GM12878 (cell line): Measurements from ENCODE around the gene TMIGD2. TPM values are rescaled to one million over a fixed set of nuclear protein-coding genes. Genes with fewer than 3 reads are reported as not detected.

Experiments
- ATAC-seq: fragments of 200-7000 bp; cut with Tn5 transposase; 3 replicates; pipeline ENCODE4 v1.9.1; 2020; ENCODE audit warnings: mild to moderate bottlenecking, moderate library complexity
- BruUV-seq: library from RNA; stranded (reverse); fragments of 400-500 nt; replicated peaks from 2 replicates; lab custom pipeline; 2021; lab: Mats Ljungman, UMichigan
- CTCF ChIA-PET: fragments of 300-600 bp; sonication (Branson Sonifier 250); formaldehyde crosslinking; extraction: SDS; loops from one replicate; lab custom pipeline; 2021; ENCODE audit warnings: inconsistent platforms; lab: Yijun Ruan, JAX
- POLR2A ChIA-PET: fragments of 350-600 bp; formaldehyde crosslinking; extraction: SDS; loops from one replicate; lab custom pipeline; 2021; ENCODE audit warnings: inconsistent platforms; lab: Charles Lee
- RAD21 ChIA-PET: fragments of 300-600 bp; sonication (Branson Sonifier 250); formaldehyde crosslinking; loops from one replicate; lab custom pipeline; 2023; ENCODE audit warnings: antibody characterized with exemption; ENCODE audit not compliant: unreplicated experiment; lab: Charles Lee
- SMC1A ChIA-PET: fragments of 300-600 bp; sonication (Branson Sonifier 250); formaldehyde crosslinking; loops from one replicate; lab custom pipeline; 2023; ENCODE audit not compliant: unreplicated experiment, uncharacterized antibody; lab: Charles Lee
- DNase-seq: peaks from one replicate; pipeline ENCODE4 v3.0.0-alpha.2; 2011; ENCODE audit warnings: low read depth, low spot score
- FAIRE-seq: peaks from 3 replicates; lab custom pipeline; 2011; peaks lifted over from hg19 to GRCh38; lab: Jason Lieb, UNC
- H2AFZ ChIP-seq: 2 replicates; pipeline ENCODE4 v1.6.0; 2011; ENCODE audit warnings: low read depth, low read length, control low read depth; ENCODE audit not compliant: control insufficient read depth
- H3K27ac ChIP-seq: 2 replicates; pipeline ENCODE4 v1.5.1; 2011; ENCODE audit warnings: control low read depth; ENCODE audit not compliant: control insufficient read depth, insufficient read depth
- H3K27me3 ChIP-seq, 2 experiments: replicated peaks in 1 of 2; 2 replicates each; pipeline versions ENCODE4 v1.6.0 to v1.6.1; 2011; ENCODE audit warnings: low read length in 1 of 2; ENCODE audit not compliant: control insufficient read depth in 2 of 2, insufficient read depth in 2 of 2
- H3K36me3 ChIP-seq, 2 experiments: 2 replicates each; pipeline ENCODE4 v1.5.1; 2011; ENCODE audit warnings: low read length in 1 of 2; ENCODE audit not compliant: control insufficient read depth in 2 of 2, insufficient read depth in 2 of 2
- H3K4me1 ChIP-seq: 2 replicates; pipeline ENCODE4 v1.6.1; 2011; ENCODE audit warnings: mild to moderate bottlenecking, low read length, moderate library complexity, mixed read lengths; ENCODE audit not compliant: control insufficient read depth, insufficient read depth
- H3K4me2 ChIP-seq: 2 replicates; pipeline ENCODE4 v1.6.0; 2011; ENCODE audit warnings: control low read depth; ENCODE audit not compliant: control insufficient read depth, insufficient read depth
- H3K4me3 ChIP-seq: fragments of 200-600 bp; sonication (generic); 2 replicates; pipeline ENCODE4 v1.5.1; 2016
- H3K79me2 ChIP-seq: 2 replicates; pipeline ENCODE4 v1.6.0; 2011; ENCODE audit warnings: low read length; ENCODE audit not compliant: control insufficient read depth, insufficient read depth
- H3K9ac ChIP-seq: 2 replicates; pipeline ENCODE4 v1.8.0; 2011; ENCODE audit warnings: low read length, control low read depth, mixed read lengths; ENCODE audit not compliant: control insufficient read depth, insufficient read depth
- H3K9me3 ChIP-seq: replicated peaks from 3 replicates; pipeline ENCODE4 v1.5.1; 2011; ENCODE audit warnings: mild to moderate bottlenecking, low read length; ENCODE audit not compliant: control insufficient read depth, insufficient read depth
- H4K20me1 ChIP-seq: 2 replicates; pipeline ENCODE4 v1.6.0; 2011; ENCODE audit not compliant: control insufficient read depth, insufficient read depth
- BACH1 ChIP-seq: fragments of 450-650 bp; IDR thresholded peaks from 2 replicates; pipeline ENCODE4 v1.6.1; 2017; ENCODE audit warnings: mild to moderate bottlenecking, borderline replicate concordance
- BCL3 ChIP-seq: IDR thresholded peaks from 2 replicates; pipeline ENCODE4 v1.6.1; 2011; ENCODE audit warnings: borderline replicate concordance, low read depth, mild to moderate bottlenecking, moderate library complexity, low read length; ENCODE audit not compliant: insufficient read depth, poor library complexity, severe bottlenecking
- BMI1 ChIP-seq: fragments of 450-650 bp; IDR thresholded peaks from 2 replicates; pipeline ENCODE4 v1.6.1; 2016; ENCODE audit warnings: mild to moderate bottlenecking, moderate library complexity, borderline replicate concordance
- CREM ChIP-seq: IDR thresholded peaks from 2 replicates; pipeline ENCODE4 v1.6.1; 2014; ENCODE audit warnings: antibody characterized with exemption, low read depth
- E2F8 ChIP-seq: fragments of 450-650 bp; IDR thresholded peaks from 2 replicates; pipeline ENCODE4 v1.6.1; 2018; ENCODE audit warnings: mild to moderate bottlenecking, low read depth, moderate library complexity; ENCODE audit not compliant: partially characterized antibody
- HCFC1 ChIP-seq: fragments of 150-350 bp; IDR thresholded peaks from 2 replicates; pipeline ENCODE4 v1.6.1; 2014; ENCODE audit warnings: low read length
- MAX ChIP-seq: IDR thresholded peaks from 2 replicates; pipeline ENCODE4 v1.6.1; 2012; ENCODE audit warnings: low read depth, low read length, improper control_type of control experiment
- PAX8 ChIP-seq: fragments of 450-650 bp; IDR thresholded peaks from 2 replicates; pipeline ENCODE4 v1.6.1; 2017; ENCODE audit warnings: mild to moderate bottlenecking, moderate library complexity
- POLR2AphosphoS5 ChIP-seq: IDR thresholded peaks from 2 replicates; pipeline ENCODE4 v1.6.1; 2011; ENCODE audit warnings: mild to moderate bottlenecking, low read length, inconsistent platforms
- RELB ChIP-seq: fragments of 450-650 bp; IDR thresholded peaks from 2 replicates; pipeline ENCODE4 v1.6.1; 2017; ENCODE audit warnings: low read depth, mild to moderate bottlenecking, moderate library complexity
- SRF ChIP-seq, 2 experiments: IDR thresholded peaks; 2 replicates each; pipeline ENCODE4 v1.6.1; 2011; ENCODE audit warnings: low read depth in 2 of 2, low read length in 2 of 2, mild to moderate bottlenecking in 1 of 2, moderate library complexity in 1 of 2
- TARDBP ChIP-seq: IDR thresholded peaks from 2 replicates; pipeline ENCODE4 v1.6.1; 2016; ENCODE audit warnings: borderline replicate concordance
- ZBTB33 ChIP-seq: fragments of 450-650 bp; IDR thresholded peaks from 2 replicates; pipeline ENCODE4 v1.6.1; 2017; ENCODE audit warnings: mild to moderate bottlenecking
- ZNF217 ChIP-seq: fragments of 450-650 bp; IDR thresholded peaks from 2 replicates; pipeline ENCODE4 v1.6.1; 2017; ENCODE audit warnings: antibody characterized with exemption, mild to moderate bottlenecking
- ZNF384 ChIP-seq: IDR thresholded peaks from 2 replicates; pipeline ENCODE4 v1.6.1; 2012; ENCODE audit warnings: low read depth, mild to moderate bottlenecking, low read length, improper control_type of control experiment, borderline replicate concordance
- WGBS: methylation state at CpG from one replicate; pipeline ENCODE4 v1.1.6; 2016; ENCODE audit warnings: low lambda C conversion rate; ENCODE audit not compliant: insufficient replicate concordance, insufficient coverage; ENCODE audit errors: missing lambda C conversion rate; 5-methylcytosine and 5-hydroxymethylcytosine counted together
- in situ Hi-C: fragments of 300-500 bp; cut with MboI; formaldehyde crosslinking; loops from 9 replicates; pipeline ENCODE4 v1.14.3; 2018; ENCODE audit warnings: mixed read lengths
- intact Hi-C: fragments of 100-400 bp; cut with micrococcal nuclease; formaldehyde crosslinking; loops from one replicate; pipeline ENCODE4 v1.14.2; 2022; ENCODE audit not compliant: unreplicated experiment
- polyA plus RNA-seq, 11 experiments: library from polyadenylated mRNA; depleted of rRNA in 4 of 11; unstranded in 6 of 11; stranded (reverse) in 5 of 11; fragments of >200 nt; fragmentation: Nextera tagmentation in 4 of 11; fragmentation: Illumina TruSeq in 1 of 11; extraction: Ambion mirVana in 4 of 11; extraction: Trizol in 1 of 11; gene quantifications; 1 replicate in 1 of 11; 2 replicates in 10 of 11; pipeline versions ENCODE4 v1.2.1 to v1.2.3, GENCODE V29; 2011 to 2016; ENCODE audit warnings: inconsistent platforms in 2 of 11, missing spikeins in 2 of 11, low read depth in 1 of 11
- total RNA-seq, 4 experiments: library from RNA; depleted of rRNA in 3 of 4; stranded (reverse); fragments of >200 nt in 3 of 4; fragmentation: Illumina TruSeq in 1 of 4; extraction: Trizol in 1 of 4; gene quantifications; 2 replicates each; pipeline versions ENCODE4 v1.2.1 to v1.2.3, GENCODE V29; 2013 to 2021

The TMIGD2 gene
- total and polyA plus RNA-seq, 10 of the 15 experiments (the other 5 are each of a cell fraction or from before 2014, with no cell fraction given) = 0.09 to 0.40 (median 0.14) TPM; not detected in 5

GRCh38 chr19:4334929-4335570 is 32.9 kb upstream of the TMIGD2 start:
- SMC1A ChIA-PET = no interaction called here
- DNase-seq = no peak
- no peak for TF ChIP-seq ZNF384
- no peak for TF ChIP-seq HCFC1
- TF ChIP-seq ZBTB33 = no peak
- no peak for TF ChIP-seq PAX8
- no peak for TF ChIP-seq RELB
- TF ChIP-seq ZNF217 = no peak
- TF ChIP-seq TARDBP = no peak
- TF ChIP-seq E2F8 = no peak
- TF ChIP-seq MAX = no peak
- TF ChIP-seq BMI1 = no peak
- TF ChIP-seq BCL3 = no peak
- no peak for TF ChIP-seq SRF (IDR thresholded peaks at IDR 0.05; ENCODE audit: low read depth in 2 of 2, low read length in 2 of 2)
- TF ChIP-seq CREM = no peak
- no peak for TF ChIP-seq POLR2AphosphoS5
- TF ChIP-seq BACH1 = no peak
- TF ChIP-seq, all 136 proteins: peak for 0
- Histone ChIP-seq H3K4me2 (no peak overlapping the region), H3K4me3 (no peak overlapping the region), H2AFZ (no peak overlapping the region), H3K36me3 (no peaks in the 10 kb centered on the region), H3K4me1 (peaks cover 5% of the 10 kb centered on the region), H3K79me2 (no peaks in the 10 kb centered on the region), H3K27me3 (no peaks in the 10 kb centered on the region), H4K20me1 (no peaks in the 10 kb centered on the region), H3K9me3 (no peaks in the 10 kb centered on the region), H3K27ac (no peak overlapping the region), H3K9ac (no peak overlapping the region)
- ChIA-PET POLR2A (no interaction called here), CTCF (no interaction called here), RAD21 (no interaction called here)
- BruUV-seq = no TSS peak
- in situ Hi-C loops = no loop called here
- FAIRE-seq = no peak
- intact Hi-C loops = no loop called here
- no peak for ATAC-seq
- WGBS = 83% methylated on average over 7 of the region's 7 CpGs
